Right forelimb (tissue), 1 donor: ENCODE measurements around the gene TBC1D13.
"Not testable (repeated sequence)": the region's sequence is repeated elsewhere in the genome, so short reads cannot be mapped to it uniquely, and the experiment has no call there.

Experiments
- DNase-seq: peaks from one replicate; pipeline ENCODE4 v3.0.0-alpha.2; 2018

Gene TBC1D13, protein sequence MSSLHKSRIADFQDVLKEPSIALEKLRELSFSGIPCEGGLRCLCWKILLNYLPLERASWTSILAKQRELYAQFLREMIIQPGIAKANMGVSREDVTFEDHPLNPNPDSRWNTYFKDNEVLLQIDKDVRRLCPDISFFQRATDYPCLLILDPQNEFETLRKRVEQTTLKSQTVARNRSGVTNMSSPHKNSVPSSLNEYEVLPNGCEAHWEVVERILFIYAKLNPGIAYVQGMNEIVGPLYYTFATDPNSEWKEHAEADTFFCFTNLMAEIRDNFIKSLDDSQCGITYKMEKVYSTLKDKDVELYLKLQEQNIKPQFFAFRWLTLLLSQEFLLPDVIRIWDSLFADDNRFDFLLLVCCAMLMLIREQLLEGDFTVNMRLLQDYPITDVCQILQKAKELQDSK

DNA sequence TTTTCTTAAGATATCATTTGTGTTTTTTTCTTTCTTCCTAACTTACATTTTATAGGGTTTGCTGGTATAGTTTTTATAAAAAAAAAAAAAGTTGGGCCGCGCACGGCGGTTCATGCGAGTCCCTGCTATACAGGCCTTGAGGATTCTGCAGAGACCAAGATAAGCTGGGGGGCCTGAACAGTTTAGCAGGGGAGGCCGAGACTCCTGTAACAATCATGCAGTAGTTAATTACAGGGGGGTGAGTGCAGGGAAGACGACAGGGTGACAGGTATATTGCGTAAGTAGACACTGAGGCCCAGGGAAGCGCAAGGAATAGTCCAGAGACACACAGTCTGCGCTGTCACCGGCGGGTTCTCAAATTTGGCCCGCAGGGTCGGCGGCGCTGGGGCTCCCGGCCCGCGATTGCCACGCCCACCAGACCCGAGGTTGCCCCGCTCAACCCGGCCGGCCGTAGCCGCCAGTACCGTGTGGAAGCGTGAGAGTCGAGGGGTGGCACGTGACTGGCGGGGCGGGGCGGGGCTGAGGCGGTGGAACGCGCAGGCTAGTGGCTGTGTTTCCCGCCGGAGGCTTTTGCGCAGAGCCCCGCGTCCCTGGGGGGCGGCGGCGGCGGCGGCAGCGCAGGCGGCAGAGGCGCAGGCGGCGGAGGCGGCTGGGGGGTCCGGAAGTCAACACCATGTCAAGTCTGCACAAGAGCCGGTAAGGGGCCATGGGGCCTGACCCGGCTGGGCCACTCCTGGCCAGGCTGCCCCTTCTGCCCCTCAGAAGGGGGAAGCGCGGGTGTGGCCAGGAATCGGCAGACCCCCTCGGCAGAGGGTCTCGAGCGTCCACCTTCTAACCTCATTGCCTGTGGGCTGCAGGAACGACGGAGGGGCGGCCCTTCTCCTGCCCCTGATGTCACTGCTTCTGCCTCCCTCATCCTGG lies at the start of gene TBC1D13:
Gene TBC1D13 (plus strand): TSS at position 573 of the 921 bp plus-strand sequence. CDS start 101 bp downstream, at position 674.
- DNase-seq = peak; percentile 93

DNA sequence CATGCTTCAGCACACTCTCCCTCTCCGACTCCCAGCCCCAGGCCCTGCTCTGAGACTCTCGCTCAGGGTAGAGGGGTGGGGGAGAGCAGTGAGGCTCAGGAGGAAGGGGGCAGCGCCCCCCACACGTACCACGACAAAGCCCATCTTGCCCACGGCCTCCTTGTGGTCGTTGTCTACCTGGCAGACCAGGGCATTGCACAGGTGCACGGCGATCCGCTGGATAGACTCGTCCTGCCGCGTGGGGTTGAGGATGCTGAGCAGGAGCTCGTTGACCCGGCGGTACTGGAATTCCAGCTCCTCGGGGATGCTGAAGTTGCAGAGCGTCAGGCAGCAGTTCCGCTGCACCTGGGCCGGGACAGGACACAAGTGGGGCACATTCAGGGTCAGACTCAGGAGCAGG lies 44.7 kb upstream of the TBC1D13 start:
- DNase-seq = no peak

DNA sequence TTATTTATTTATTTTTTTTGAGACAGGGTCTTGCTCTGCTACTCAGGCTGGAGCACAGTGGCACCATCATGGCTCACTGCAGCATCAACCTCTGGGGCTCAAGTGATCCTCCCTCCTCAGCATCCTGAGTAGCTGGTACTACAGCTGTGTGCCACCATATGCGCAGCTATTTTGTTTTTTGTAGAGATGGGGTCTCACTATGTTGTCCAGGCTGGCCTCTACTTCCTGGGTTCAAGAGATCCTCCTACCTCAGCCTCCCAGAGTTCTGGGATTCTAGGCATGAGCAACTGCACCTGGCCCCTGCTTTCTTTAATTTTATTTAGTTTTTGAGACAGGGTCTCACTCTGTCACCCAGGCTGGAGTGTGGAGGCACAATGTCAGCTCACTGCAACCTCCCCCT lies 43.6 kb upstream of the TBC1D13 start:
- no peak for DNase-seq

DNA sequence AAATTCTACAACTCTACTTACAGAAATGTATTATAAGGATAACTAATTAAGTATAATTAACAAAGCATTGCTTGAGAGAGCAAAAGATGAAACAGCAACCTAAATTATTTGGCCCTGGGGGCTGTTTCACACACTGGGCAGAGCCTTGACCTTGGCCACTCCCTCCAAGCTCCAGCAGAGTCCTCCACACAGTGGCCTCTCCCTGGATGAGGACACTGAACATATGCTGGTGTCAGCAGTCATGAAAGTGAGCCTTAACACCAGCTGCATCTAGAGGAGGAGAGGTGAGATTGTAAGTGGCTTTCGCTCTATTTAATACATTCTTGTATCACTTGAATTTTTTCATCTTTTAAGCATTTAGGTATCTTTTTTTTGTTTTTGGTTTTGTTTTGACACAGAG lies 39.8 kb upstream of the TBC1D13 start:
- DNase-seq = no peak

DNA sequence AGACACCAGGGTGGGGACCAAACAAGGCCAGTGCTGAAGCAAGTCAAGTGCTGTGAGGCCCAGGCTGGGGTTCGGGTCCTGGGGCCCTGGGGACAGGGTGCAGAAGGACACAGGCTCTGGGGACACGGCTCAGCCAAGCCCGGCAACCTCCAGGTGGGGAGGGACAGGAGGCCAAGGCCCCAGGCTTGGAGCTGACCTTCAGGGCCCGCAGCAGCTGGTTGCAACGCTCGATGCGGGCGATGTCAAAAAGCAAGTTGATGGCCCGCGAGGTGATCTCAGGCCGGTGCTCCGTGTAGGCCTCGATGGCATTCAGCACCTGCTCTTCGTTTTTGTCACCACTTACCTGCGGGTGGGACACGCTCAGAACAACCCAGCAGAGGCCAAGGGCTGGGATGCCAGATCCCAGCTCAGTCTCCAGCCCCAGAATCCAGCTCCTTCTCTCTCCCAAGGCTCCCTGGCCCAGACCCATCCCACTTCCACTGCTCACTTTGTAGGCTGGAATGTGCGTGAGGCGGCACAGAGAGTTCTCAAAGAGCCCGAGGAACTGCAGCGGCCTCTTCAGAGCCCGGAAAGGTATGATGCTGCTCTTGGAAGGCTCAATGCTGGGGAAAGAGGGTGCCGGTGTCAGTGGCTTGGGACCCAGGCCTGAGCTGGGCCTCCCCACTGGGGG lies 36.0 kb upstream of the TBC1D13 start:
- no peak for DNase-seq

DNA sequence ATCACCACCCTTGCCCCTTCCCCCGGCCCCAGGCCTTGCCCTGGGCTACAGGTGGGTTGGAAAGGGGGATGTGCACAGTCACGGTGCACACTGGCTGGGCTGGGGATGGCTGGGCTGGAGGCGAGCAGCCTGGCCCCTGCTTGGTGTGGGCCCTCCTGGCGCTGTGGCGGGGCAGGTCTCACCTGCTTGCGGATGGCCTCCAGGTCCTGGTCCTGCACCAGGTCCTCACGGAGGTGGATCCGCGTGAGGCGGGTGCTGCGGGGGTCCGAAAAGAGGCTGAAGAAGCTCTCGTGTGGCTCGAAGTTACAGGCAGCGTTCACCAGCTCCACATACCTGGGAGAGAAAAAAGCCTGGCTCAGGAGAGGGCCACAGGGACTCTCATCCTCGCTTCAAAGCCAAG lies 33.4 kb upstream of the TBC1D13 start:
- no peak for DNase-seq

DNA sequence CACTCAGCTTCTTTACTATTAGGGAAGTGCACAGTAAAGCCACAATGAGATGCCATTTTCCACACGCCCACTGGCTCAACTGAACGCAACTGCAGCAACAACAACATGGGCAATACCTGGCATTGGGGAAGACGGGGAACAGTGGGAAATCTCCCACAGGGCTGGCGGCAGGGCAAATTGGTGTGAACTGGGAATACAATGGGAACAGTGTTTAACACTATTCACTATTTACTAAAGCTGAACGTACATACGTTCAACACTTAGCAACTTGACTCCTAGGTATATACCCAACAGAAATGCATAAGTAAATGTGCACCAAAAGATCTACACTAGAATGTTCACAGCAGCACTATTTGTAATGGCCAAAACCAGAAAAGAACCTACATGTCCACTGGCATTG lies 29.5 kb upstream of the TBC1D13 start:
- no peak for DNase-seq

DNA sequence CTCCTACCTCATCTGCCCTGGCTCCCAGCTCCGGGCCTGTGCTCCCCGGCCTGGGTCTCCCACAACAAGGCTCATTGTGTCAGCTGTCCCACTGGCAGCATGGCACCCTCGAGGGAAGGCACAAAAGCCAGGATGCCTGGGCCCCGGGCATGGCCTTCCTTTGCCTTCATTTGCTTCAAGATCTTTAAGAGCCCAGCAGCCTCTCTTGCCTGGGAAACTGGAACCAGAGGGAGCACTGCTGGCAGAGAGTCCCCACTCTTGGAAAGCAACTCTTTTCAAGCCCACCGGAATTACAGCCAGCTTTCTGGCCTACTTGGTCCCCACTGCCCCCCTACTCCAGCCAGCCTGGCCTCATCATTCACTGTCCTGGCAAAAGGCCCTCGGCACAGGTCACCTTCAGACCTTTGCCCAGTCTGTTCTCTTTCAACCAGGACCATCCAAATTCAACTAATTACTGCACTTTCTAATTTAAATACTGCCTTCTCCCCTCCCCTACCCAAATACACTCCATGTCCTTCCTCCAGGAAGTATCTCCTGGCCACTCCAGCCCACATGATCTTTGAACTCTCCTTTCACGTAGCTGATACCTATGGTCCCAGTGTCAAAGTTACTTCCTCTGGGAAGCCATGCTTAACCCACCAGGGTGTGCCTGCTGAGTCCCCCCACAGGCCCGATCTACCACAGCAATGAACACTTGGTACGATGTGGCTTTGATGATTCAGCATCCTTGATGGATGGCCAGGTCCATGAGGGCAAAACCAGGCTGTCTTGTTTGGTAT lies 24.2 kb upstream of the TBC1D13 start:
- DNase-seq = no peak

DNA sequence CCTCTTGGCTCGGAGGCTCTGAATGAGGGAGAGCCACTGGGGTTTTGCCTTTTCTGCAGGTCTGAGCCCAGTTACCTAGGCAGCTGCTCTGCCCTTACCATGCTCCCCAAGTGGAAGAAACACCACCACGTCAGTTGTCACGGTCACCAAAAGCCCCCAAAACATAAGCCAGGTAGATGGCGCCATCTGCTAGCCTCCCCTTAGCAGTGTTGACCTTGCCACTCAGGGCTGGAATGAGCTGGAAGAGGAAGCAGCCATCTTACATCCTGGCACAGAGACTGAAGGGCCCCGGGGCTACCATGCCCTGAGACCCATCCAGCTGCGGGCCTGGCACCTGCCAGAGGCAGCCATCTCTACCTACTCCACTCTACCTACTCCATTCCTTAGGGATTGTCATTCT lies 22.7 kb upstream of the TBC1D13 start:
- no peak for DNase-seq

DNA sequence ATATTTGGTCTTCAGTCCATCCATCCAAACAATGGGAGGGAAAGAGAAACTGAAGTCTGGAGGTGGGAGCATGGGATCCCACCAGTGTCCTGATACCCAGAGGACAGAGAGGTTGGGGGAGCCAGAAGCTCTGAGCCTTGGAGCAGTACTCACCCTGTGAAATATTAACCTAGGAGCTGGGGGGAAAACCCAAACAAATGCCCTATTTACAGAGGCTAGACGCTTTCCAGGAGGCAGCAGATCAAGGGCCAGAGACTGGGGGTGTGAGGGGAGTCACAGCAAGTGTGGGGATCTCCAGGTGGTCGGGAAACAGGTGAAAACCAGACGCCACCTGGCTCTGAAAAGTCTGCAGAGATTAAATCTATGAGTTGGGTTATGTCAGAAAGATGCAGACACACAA lies 21.6 kb upstream of the TBC1D13 start:
- no peak for DNase-seq

DNA sequence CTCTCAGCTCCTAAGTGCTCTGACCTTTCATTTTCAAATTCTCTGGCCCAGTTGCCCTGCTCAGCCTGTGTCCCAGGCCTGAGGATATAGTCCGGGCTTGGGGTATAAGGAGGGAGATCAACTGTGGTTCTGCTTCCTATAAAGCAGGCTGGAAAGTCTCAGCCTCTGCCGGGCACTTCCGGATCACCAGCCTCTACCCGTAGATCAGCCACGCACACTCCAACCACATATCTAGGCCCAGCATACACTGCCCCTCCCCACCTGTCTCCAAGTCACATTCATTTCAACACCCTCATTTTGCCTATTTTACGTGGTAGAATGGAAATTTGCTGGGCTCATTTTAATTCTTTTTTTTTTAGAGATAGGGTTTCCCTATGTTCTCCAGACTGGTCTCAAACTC lies 18.4 kb upstream of the TBC1D13 start:
- no peak for DNase-seq

DNA sequence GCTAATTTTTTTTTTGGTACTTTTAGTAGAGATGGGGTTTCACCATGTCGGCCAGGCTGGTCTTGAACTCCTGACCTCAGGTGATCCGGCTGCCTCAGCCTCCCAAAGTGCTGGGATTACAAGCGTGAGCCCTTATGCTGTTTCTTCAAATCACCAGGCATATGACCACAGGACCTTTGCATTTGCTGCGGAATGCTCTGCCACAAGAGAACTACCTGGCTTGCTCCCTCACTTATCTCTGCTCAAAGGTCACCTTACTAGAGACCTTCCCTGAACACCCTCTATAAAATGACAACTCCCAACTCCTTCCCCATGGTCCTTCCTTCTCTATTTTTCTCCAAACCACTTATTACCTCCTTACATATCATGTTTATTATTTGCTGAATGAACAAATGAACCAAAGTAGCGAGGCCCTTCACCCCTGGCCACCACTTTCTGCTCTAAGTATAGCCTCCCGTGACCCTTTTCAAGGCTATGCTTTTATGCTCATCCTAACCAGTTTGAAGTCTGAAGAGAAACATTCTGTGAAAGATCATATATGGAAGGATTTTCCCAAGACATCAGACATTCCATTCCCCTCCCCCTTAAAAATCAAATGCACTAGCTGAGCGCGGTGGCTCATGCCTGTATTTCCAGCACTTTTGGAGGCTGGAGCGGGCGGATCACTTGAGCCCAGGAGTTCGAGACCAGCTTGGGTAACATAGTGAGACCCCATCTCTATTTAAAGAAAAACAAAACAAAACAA lies 16.6 kb upstream of the TBC1D13 start:
- DNase-seq = no peak

DNA sequence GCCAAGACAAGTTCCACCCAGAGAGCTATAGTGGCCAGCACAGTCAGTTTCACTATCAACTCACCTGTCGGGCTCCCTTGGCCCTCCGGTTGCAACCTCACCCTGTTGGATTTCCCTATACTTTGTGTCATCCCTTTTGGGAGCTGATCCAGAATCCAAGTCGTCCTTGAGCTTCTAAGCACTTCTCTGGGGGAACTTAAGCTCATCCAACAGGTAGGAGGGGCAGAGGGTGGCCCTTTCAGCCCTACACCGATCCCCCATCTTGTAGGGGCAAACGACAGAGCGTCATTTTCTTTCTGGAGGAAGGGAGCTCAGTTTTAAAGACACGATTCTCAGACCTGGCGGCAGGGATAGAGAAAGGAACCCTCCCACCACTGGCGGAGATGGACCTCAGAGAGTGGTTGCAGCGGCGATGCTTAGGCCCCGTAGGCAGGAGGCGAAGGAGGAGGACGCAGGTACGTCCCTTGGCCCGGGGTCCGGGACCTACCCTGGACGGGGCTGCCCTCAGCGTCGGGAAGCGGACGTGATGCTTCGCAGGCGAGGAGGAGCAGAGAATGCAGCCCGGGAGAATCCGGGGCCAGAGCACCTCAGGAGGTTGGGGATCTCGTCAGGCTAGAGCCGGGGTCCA lies 15.8 kb upstream of the TBC1D13 start:
- DNase-seq = no peak

DNA sequence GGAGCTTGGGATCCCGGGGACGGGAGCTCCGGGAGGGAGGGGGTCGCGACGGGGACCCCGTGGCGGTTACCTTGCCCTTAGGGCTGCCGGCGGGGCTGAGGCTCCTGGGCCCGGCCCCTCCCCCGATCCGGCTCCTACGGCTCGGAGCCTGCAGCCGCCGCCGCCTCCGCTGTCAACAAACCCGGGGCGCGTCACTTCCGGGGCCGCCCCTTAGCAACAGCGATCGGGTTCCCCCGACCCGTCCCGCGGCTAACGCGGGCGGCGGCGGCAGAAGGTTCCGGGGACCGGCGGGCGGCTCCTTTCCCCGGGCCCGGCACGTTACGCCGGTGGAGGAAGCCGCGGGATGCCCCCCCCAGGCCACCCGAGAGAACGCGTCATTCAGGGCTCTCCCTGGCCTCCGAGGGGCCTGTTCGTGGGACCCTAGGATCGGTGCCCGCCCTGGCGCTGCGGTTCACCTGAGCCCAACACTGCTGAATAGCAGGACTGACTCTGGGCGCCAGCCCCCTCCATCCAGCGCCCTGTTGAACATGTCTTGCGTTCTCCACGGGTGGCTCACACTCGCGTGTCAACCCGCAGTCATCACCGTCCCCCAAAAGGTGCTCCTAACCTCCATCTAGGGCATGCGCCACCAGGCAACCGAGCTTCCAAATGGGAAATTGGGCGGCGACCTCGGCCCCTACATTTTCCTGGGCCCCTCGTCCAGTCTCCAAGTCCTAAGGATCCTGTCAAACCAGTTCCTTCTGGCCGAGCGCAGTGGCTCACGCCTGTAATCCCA lies 15.1 kb upstream of the TBC1D13 start, which contains the start of gene ZER1:
Gene ZER1 (minus strand): TSS at position 183 of the 775 bp plus-strand sequence. CDS start 16,362 bp downstream, outside the sequence.
- peak; percentile 96 for DNase-seq

DNA sequence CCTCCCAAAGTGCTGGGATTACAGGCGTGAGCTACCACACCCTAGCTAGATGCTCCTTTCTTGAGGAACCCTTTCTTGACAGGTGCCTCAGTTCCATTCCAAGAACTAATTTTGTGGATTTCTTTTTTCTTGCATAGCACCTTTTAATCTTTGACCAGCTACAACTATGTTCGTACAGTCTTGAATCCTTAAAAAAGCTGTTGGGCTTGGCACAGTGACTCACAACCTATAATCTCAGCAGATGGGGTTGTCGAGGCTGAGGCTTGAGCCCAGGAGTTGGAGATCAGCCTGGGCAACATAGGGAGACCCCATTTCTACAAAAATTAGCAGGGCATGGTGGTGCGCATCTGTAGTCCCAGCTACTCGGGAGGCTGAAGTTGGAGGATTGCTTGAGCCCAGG lies 14.0 kb upstream of the TBC1D13 start:
- no peak for DNase-seq

DNA sequence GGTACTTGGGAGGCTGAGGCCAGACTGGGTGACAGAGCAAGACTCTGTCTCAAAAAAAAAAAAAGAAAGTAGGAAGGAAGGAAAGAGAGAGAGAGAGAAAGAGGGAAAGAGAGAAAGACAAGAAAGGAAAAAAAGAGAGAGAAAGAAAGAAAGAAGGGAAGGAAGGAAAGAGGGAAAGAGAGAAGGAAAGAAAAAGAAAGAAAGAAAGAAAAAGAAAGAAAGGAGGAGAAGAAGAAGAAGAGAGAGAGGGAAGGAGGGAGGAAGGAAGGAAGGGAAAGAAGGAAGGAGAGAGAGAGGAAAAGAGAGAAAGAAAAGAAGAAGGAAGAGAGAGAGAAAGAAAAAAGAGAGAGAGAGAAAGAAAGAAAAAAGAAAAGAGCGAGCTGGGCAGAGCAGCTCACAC lies 12.2 kb upstream of the TBC1D13 start:
- no peak for DNase-seq

DNA sequence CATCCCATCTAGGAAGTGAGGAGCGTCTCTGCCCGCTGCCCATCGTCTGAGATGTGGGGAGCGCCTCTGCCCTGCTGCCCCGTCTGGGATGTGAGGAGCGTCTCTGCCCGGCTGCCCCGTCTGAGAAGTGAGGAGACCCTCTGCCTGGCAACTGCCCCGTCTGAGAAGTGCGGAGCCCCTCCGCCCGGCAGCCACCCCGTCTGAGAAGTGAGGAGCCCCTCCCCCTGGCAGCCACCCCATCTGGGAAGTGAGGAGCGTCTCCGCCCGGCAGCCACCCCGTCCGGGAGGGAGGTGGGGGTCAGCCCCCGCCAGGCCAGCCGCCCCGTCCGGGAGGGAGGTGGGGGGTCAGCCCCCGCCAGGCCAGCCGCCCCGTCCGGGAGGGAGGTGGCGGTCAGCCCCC lies 7.0 kb upstream of the TBC1D13 start:
- not testable (repeated sequence) for DNase-seq

DNA sequence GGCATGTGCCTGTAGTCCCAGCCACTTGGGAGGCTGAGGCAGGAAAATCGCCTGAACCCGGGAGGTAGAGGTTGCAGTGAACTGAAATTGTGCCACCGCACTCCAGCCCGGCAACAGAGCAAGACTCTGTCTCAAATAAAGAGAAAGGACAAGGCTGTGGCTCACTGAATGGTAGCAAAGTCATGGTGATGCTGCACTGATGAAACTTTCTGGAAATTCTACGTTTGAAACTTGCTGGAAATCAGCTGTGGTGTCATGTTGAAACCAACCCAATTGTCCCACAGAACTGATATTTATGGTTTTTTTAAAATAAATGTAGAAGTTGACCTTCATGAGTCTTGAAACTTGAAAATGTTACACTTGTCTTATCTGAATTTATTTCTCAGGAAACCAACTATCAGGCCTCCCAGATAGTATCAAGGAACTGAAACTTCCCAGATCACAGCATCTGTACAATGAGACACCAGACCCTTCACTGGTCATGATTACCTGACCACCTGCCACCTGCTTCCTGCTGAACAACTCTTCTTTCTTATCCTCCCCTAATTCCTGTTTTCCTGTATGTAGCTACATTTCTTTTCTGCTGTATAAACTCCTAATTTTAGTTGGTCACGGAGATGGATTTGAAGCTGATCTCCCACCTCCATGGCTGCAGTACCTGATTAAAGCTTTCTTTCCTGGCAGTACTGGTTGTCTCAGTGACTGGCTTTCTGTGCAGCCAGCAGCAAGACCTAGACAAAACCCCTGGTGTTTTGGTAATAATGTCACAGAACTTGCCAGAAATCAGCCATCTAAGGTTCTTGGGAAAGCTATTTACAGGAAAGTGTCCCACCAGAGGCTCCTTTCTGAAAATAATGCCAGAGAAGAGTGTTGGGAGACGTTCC lies 5.6 kb upstream of the TBC1D13 start:
- DNase-seq = no peak

DNA sequence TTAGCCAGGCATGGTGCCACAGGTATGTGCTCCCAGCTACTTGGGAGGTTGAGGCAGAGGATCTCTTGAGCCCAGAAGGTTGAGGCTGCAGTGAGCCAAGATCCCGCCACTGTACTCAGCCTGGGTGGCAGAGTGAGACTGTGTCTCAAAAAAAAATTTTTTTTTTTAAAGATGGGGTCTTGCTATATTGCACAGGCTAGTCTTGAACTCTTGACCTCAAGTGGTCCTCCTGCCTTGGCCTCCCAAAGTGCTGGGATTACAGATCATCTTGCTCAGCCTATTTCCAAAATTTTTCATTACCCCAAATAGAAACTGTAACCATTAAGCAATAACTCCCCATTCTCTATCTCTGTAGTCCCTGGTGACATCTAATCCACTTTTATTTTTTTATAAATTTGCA lies 4.4 kb upstream of the TBC1D13 start:
- DNase-seq = no peak
